OCI-LY1 (cell line): ENCODE data around the gene LIMS2.

ENCODE experiments used
- H2AFZ ChIP-seq: fragments of 200-600 bp; sonication (generic), shearing (Covaris generic); 2 replicates; pipeline ENCODE4 v1.6.0; 2014; ENCODE audit warnings: antibody characterized with exemption, mild to moderate bottlenecking, low read length
- H3F3A ChIP-seq: fragments of 200-600 bp; sonication (generic), shearing (Covaris generic); 2 replicates; pipeline ENCODE4 v1.6.0; 2014; ENCODE audit warnings: mild to moderate bottlenecking, antibody characterized with exemption, low read length, moderate library complexity; ENCODE audit not compliant: insufficient read depth
- H3K27ac ChIP-seq: fragments of 200-600 bp; sonication (generic); 2 replicates; pipeline ENCODE4 v1.5.1; 2014; ENCODE audit warnings: low read length, mixed run types, mild to moderate bottlenecking, low read depth; ENCODE audit not compliant: poor library complexity, severe bottlenecking
- H3K27me3 ChIP-seq: fragments of 200-600 bp; sonication (generic); 2 replicates; pipeline ENCODE4 v1.6.0; 2014; ENCODE audit warnings: antibody characterized with exemption, mild to moderate bottlenecking, low read length, moderate library complexity; ENCODE audit not compliant: insufficient read depth
- H3K36me3 ChIP-seq: fragments of 200-600 bp; sonication (generic); 2 replicates; pipeline ENCODE4 v1.6.1; 2014; ENCODE audit warnings: mild to moderate bottlenecking, antibody characterized with exemption, low read length, moderate library complexity, mixed read lengths; ENCODE audit not compliant: insufficient read depth
- H3K4me1 ChIP-seq: fragments of 200-600 bp; sonication (generic); 2 replicates; pipeline ENCODE4 v1.5.1; 2014; ENCODE audit warnings: mild to moderate bottlenecking, low read length, moderate library complexity; ENCODE audit not compliant: insufficient read depth, severe bottlenecking
- H3K4me2 ChIP-seq: fragments of 200-600 bp; sonication (generic), shearing (Covaris generic); 2 replicates; pipeline ENCODE4 v1.6.1; 2014; ENCODE audit warnings: low read length
- H3K4me3 ChIP-seq: fragments of 200-600 bp; sonication (generic); 2 replicates; pipeline ENCODE4 v1.5.1; 2014; ENCODE audit warnings: low read length, low read depth, mild to moderate bottlenecking, mixed read lengths; ENCODE audit not compliant: poor library complexity, severe bottlenecking
- H3K79me2 ChIP-seq: fragments of 200-600 bp; shearing (Covaris generic); 2 replicates; pipeline ENCODE4 v1.6.1; 2016; ENCODE audit warnings: mixed run types, low read length, mixed read lengths; ENCODE audit not compliant: insufficient read depth
- H3K9ac ChIP-seq: fragments of 200-600 bp; sonication (generic), shearing (Covaris generic); 2 replicates; pipeline ENCODE4 v1.6.1; 2014; ENCODE audit warnings: mild to moderate bottlenecking, low read length, mixed read lengths
- H3K9me2 ChIP-seq: fragments of 200-600 bp; sonication (generic), shearing (Covaris generic); 2 replicates; pipeline ENCODE4 v1.6.1; 2014; ENCODE audit warnings: low read depth, mild to moderate bottlenecking, low read length, mixed read lengths
- H3K9me3 ChIP-seq: fragments of 200-600 bp; shearing (Covaris generic); 2 replicates; pipeline ENCODE4 v1.6.1; 2014; ENCODE audit warnings: low read length, mixed read lengths
- H4K20me1 ChIP-seq: fragments of 200-600 bp; sonication (generic), shearing (Covaris generic); 2 replicates; pipeline ENCODE4 v1.6.0; 2016; ENCODE audit warnings: mild to moderate bottlenecking, low read length; ENCODE audit not compliant: insufficient read depth
- EZH2 ChIP-seq: fragments of 200-600 bp; sonication (generic), shearing (Covaris generic); IDR thresholded peaks from 2 replicates; pipeline ENCODE4 v1.8.0; 2017; ENCODE audit warnings: borderline replicate concordance, mixed run types, mild to moderate bottlenecking, antibody characterized with exemption, low read length, moderate library complexity, mixed read lengths
- TF ChIP-seq, protein P1 (sequence below): fragments of 200-600 bp; sonication (generic), shearing (Covaris generic); IDR thresholded peaks from 2 replicates; pipeline ENCODE4 v1.5.1; 2017; ENCODE audit warnings: mild to moderate bottlenecking, antibody characterized with exemption, low read length, moderate library complexity, mixed read lengths

LIMS2 gene

DNA sequence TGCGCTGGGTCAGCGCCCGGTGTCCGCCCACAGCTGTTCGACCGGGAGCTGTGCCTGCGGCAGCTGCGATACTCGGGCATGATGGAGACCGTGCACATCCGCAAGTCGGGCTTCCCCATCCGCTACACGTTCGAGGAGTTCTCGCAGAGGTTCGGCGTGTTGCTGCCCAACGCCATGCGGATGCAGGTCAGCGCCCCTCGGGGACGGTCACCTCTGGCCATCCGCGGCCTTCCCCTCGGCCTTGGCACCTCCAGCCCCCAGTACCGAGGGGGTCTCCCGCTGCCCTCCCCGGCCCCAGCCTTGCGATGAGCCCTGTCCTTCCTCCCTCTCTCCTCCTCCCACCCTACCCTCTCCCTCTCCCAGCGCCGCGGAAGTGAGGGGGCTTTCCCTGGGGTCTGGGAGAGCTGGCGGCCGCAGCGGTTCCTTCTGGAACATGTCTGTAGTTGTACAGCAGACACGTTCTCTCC lies 82.5 kb downstream of the LIMS2 start:
- Histone ChIP-seq H4K20me1 (no peaks in the 10 kb centered on the region), H3K4me2 (no peak overlapping the region), H3K27ac (no peak overlapping the region), H3K79me2 (no peaks in the 10 kb centered on the region), H3K4me3 (no peak overlapping the region), H3K9me3 (no peaks in the 10 kb centered on the region), H3K9me2 (no peaks in the 10 kb centered on the region), H3K4me1 (no peaks in the 10 kb centered on the region), H3K27me3 (peaks cover 3% of the 10 kb centered on the region; the same call in 1 of the 2 replicates), H2AFZ (no peak overlapping the region), H3F3A (no peaks in the 10 kb centered on the region), H3K9ac (no peak overlapping the region), H3K36me3 (no peaks in the 10 kb centered on the region)
- TF ChIP-seq, protein P1, sequence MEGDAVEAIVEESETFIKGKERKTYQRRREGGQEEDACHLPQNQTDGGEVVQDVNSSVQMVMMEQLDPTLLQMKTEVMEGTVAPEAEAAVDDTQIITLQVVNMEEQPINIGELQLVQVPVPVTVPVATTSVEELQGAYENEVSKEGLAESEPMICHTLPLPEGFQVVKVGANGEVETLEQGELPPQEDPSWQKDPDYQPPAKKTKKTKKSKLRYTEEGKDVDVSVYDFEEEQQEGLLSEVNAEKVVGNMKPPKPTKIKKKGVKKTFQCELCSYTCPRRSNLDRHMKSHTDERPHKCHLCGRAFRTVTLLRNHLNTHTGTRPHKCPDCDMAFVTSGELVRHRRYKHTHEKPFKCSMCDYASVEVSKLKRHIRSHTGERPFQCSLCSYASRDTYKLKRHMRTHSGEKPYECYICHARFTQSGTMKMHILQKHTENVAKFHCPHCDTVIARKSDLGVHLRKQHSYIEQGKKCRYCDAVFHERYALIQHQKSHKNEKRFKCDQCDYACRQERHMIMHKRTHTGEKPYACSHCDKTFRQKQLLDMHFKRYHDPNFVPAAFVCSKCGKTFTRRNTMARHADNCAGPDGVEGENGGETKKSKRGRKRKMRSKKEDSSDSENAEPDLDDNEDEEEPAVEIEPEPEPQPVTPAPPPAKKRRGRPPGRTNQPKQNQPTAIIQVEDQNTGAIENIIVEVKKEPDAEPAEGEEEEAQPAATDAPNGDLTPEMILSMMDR, result no peak
- TF ChIP-seq EZH2, result no peak

GRCh38 chr2:127591221-127591923 lies 84.0 kb downstream of the LIMS2 start:
- Histone ChIP-seq H3K9me3 (no peaks in the 10 kb centered on the region), H3K79me2 (no peaks in the 10 kb centered on the region), H3K27ac (no peak overlapping the region), H3K9ac (no peak overlapping the region), H3K36me3 (no peaks in the 10 kb centered on the region), H3K4me3 (no peak overlapping the region), H3K27me3 (no peaks in the 10 kb centered on the region), H3F3A (no peaks in the 10 kb centered on the region), H4K20me1 (no peaks in the 10 kb centered on the region), H3K4me1 (no peaks in the 10 kb centered on the region), H3K9me2 (no peaks in the 10 kb centered on the region), H2AFZ (no peak overlapping the region), H3K4me2 (no peak overlapping the region)
- TF ChIP-seq, protein P1, result peak; percentile 98
- no peak for TF ChIP-seq EZH2

GRCh38 chr2:127590386-127591190 lies 84.7 kb downstream of the LIMS2 start:
- H3K9me3 ChIP-seq, result no peaks in the 10 kb centered on the region
- no peak overlapping the region for H2AFZ ChIP-seq
- no peak for TF ChIP-seq EZH2
- TF ChIP-seq, protein P1, result no peak

More at GRCh38 chr2:127590386-127591190, 84.7 kb downstream of the LIMS2 start:
- H3K27me3 ChIP-seq, result no peaks in the 10 kb centered on the region; the same call in 1 of the 2 replicates
- H3K9ac ChIP-seq, result no peak overlapping the region
- H4K20me1 ChIP-seq, result no peaks in the 10 kb centered on the region
- no peaks in the 10 kb centered on the region for H3K79me2 ChIP-seq
- H3K4me2 ChIP-seq, result no peak overlapping the region
- no peak overlapping the region for H3K4me3 ChIP-seq
- H3K9me2 ChIP-seq, result no peaks in the 10 kb centered on the region
- H3K36me3 ChIP-seq, result no peaks in the 10 kb centered on the region
- no peak overlapping the region for H3K27ac ChIP-seq
- H3K4me1 ChIP-seq, result no peaks in the 10 kb centered on the region
- H3F3A ChIP-seq, result no peaks in the 10 kb centered on the region
